ENCODE results near the gene ZNF396. TPM values are rescaled to one million over a fixed set of nuclear protein-coding genes. Genes with fewer than 3 reads are reported as not detected.

The ZNF396 gene
- total RNA-seq, 1 donor from 2014 or later: 1.4 TPM

- TF ChIP-seq, protein P1, sequence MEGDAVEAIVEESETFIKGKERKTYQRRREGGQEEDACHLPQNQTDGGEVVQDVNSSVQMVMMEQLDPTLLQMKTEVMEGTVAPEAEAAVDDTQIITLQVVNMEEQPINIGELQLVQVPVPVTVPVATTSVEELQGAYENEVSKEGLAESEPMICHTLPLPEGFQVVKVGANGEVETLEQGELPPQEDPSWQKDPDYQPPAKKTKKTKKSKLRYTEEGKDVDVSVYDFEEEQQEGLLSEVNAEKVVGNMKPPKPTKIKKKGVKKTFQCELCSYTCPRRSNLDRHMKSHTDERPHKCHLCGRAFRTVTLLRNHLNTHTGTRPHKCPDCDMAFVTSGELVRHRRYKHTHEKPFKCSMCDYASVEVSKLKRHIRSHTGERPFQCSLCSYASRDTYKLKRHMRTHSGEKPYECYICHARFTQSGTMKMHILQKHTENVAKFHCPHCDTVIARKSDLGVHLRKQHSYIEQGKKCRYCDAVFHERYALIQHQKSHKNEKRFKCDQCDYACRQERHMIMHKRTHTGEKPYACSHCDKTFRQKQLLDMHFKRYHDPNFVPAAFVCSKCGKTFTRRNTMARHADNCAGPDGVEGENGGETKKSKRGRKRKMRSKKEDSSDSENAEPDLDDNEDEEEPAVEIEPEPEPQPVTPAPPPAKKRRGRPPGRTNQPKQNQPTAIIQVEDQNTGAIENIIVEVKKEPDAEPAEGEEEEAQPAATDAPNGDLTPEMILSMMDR (IDR thresholded peaks at IDR 0.05; ENCODE audit: insufficient read depth, low read depth, low read length): no peak
- TF ChIP-seq EZH2 (IDR thresholded peaks at IDR 0.05; ENCODE audit: insufficient read depth, low read length): no peak
- Histone ChIP-seq H3K4me2 (ENCODE audit: low read length) (peak overlapping the region; percentile 82), H3K79me2 (ENCODE audit: insufficient read depth, low read length) (peaks cover 58% of the 10 kb centered on the region), H4K20me1 (ENCODE audit: insufficient read depth, low read length) (peaks cover 49% of the 10 kb centered on the region), H3K4me3 (ENCODE audit: insufficient read depth, low read depth, low read length) (peak overlapping the region; percentile 72), H3K9ac (ENCODE audit: low read length) (peak overlapping the region; percentile 100), H3K36me3 (ENCODE audit: insufficient read depth, low read length) (peaks cover 24% of the 10 kb centered on the region), H3K27ac (ENCODE audit: low read depth, low read length) (peak overlapping the region; percentile 99), H3K9me3 (ENCODE audit: insufficient read depth, low read depth, low read length) (no peaks in the 10 kb centered on the region), H3K4me1 (ENCODE audit: insufficient read depth, low read length) (peaks cover 11% of the 10 kb centered on the region), H2AFZ (ENCODE audit: low read depth, low read length) (no peak overlapping the region), H3K27me3 (ENCODE audit: insufficient read depth, low read length) (no peaks in the 10 kb centered on the region)
- Mint-ChIP-seq H3K27me3 (ENCODE audit: low read depth, unreplicated experiment) (peaks cover 2% of the 10 kb centered on the region), H3K4me3 (ENCODE audit: unreplicated experiment) (peak overlapping the region; percentile 99), H3K36me3 (ENCODE audit: low read depth, unreplicated experiment) (peaks cover 12% of the 10 kb centered on the region), H3K4me1 (ENCODE audit: low read depth, unreplicated experiment) (no peaks in the 10 kb centered on the region), H3K27ac (ENCODE audit: unreplicated experiment) (peak overlapping the region; percentile 97), H3K9me3 (ENCODE audit: unreplicated experiment) (no peaks in the 10 kb centered on the region)
- DNase-seq (ENCODE audit: low read depth) (no peak), FAIRE-seq (no peak)
These were observed 33.6 kb downstream of the ZNF396 start for GRCh38 chr18:35343488-35343935.

GRCh38 chr18:35337286-35337685, 39.9 kb downstream of the ZNF396 start:
- Histone ChIP-seq H3K27ac (ENCODE audit: low read depth, low read length) (no peak overlapping the region), H3K9me3 (ENCODE audit: insufficient read depth, low read depth, low read length) (no peaks in the 10 kb centered on the region), H3K27me3 (ENCODE audit: insufficient read depth, low read length) (no peaks in the 10 kb centered on the region), H3K9ac (ENCODE audit: low read length) (no peak overlapping the region), H3K79me2 (ENCODE audit: insufficient read depth, low read length) (peaks cover 58% of the 10 kb centered on the region), H4K20me1 (ENCODE audit: insufficient read depth, low read length) (peaks cover 48% of the 10 kb centered on the region), H3K4me2 (ENCODE audit: low read length) (no peak overlapping the region), H2AFZ (ENCODE audit: low read depth, low read length) (no peak overlapping the region), H3K36me3 (ENCODE audit: insufficient read depth, low read length) (peaks cover 73% of the 10 kb centered on the region), H3K4me1 (ENCODE audit: insufficient read depth, low read length) (peaks cover 5% of the 10 kb centered on the region), H3K4me3 (ENCODE audit: insufficient read depth, low read depth, low read length) (no peak overlapping the region)
- Mint-ChIP-seq H3K4me1 (ENCODE audit: low read depth, unreplicated experiment) (peaks cover 7% of the 10 kb centered on the region), H3K27me3 (ENCODE audit: low read depth, unreplicated experiment) (no peaks in the 10 kb centered on the region), H3K9me3 (ENCODE audit: unreplicated experiment) (no peaks in the 10 kb centered on the region), H3K36me3 (ENCODE audit: low read depth, unreplicated experiment) (peaks cover 37% of the 10 kb centered on the region), H3K27ac (ENCODE audit: unreplicated experiment) (no peak overlapping the region), H3K4me3 (ENCODE audit: unreplicated experiment) (no peak overlapping the region)
- FAIRE-seq (no peak), DNase-seq (ENCODE audit: low read depth) (no peak)
- TF ChIP-seq EZH2 (IDR thresholded peaks at IDR 0.05; ENCODE audit: insufficient read depth, low read length): no peak
- TF ChIP-seq, protein P1 (IDR thresholded peaks at IDR 0.05; ENCODE audit: insufficient read depth, low read depth, low read length): no peak

GRCh38 chr18:35335866-35336265, 41.3 kb downstream of the ZNF396 start:
- H4K20me1 ChIP-seq (ENCODE audit: insufficient read depth, low read length): peaks cover 36% of the 10 kb centered on the region
- peaks cover 37% of the 10 kb centered on the region for H3K36me3 Mint-ChIP-seq (ENCODE audit: low read depth, unreplicated experiment)
- FAIRE-seq: no peak

More at GRCh38 chr18:35335866-35336265, 41.3 kb downstream of the ZNF396 start:
- Mint-ChIP-seq H3K27ac (ENCODE audit: unreplicated experiment) (no peak overlapping the region), H3K4me1 (ENCODE audit: low read depth, unreplicated experiment) (peaks cover 7% of the 10 kb centered on the region), H3K27me3 (ENCODE audit: low read depth, unreplicated experiment) (no peaks in the 10 kb centered on the region), H3K4me3 (ENCODE audit: unreplicated experiment) (no peak overlapping the region), H3K9me3 (ENCODE audit: unreplicated experiment) (no peaks in the 10 kb centered on the region)
- Histone ChIP-seq H3K27me3 (ENCODE audit: insufficient read depth, low read length) (no peaks in the 10 kb centered on the region), H3K27ac (ENCODE audit: low read depth, low read length) (no peak overlapping the region), H2AFZ (ENCODE audit: low read depth, low read length) (no peak overlapping the region), H3K79me2 (ENCODE audit: insufficient read depth, low read length) (peaks cover 44% of the 10 kb centered on the region), H3K4me2 (ENCODE audit: low read length) (no peak overlapping the region), H3K9me3 (ENCODE audit: insufficient read depth, low read depth, low read length) (no peaks in the 10 kb centered on the region), H3K4me1 (ENCODE audit: insufficient read depth, low read length) (peaks cover 5% of the 10 kb centered on the region), H3K4me3 (ENCODE audit: insufficient read depth, low read depth, low read length) (no peak overlapping the region), H3K36me3 (ENCODE audit: insufficient read depth, low read length) (peaks cover 73% of the 10 kb centered on the region), H3K9ac (ENCODE audit: low read length) (no peak overlapping the region)
- DNase-seq (ENCODE audit: low read depth): no peak
- TF ChIP-seq, protein P1 (IDR thresholded peaks at IDR 0.05; ENCODE audit: insufficient read depth, low read depth, low read length): no peak
- TF ChIP-seq EZH2 (IDR thresholded peaks at IDR 0.05; ENCODE audit: insufficient read depth, low read length): no peak
